ENCODE results near the gene DMGDH.
A peak's percentile ranks its signal among the peaks of the same experiment; 100 is the strongest.

DMGDH gene

GRCh38 chr5:79062436-79062835 is 7.0 kb downstream of the DMGDH start:
- DNase-seq: no peak

DNA sequence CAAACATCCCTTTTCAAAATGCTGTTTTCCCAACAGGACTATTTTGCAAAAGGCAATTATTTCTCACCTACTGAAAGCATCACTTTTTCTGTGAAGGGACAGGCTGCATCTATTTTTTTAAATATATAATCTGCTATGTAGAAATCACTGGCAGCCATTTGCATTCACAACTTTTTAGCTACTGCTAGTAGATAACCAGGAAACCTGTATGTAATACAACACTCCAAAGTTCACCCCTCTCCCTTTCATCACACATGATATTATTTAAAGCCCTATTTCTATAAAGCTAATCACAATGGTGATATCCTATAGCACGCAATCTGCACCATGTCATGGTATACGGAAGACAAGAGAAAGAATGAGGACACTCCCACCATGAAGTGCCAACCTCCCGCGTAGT is 9.8 kb downstream of the DMGDH start:
- no peak for DNase-seq

DNA sequence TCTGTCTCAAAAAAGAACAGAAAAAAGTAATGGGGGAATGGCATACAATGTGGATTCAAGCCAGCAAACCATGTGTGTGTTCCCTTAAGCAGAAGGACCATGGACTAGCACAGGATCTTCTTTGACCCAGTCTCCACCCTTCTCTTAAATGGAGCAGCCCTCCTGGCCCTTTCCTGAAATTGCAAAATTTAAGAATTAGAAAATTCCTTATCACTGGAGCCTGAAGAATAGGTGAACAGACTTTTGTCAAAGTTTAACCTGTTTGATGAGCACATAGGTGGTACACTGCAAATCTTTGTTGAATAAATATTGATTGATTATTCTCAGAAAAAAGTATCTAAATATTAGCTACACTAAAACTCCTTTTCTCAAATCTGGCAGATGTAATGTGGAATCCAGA is 12.6 kb downstream of the DMGDH start:
- DNase-seq: no peak

DNA sequence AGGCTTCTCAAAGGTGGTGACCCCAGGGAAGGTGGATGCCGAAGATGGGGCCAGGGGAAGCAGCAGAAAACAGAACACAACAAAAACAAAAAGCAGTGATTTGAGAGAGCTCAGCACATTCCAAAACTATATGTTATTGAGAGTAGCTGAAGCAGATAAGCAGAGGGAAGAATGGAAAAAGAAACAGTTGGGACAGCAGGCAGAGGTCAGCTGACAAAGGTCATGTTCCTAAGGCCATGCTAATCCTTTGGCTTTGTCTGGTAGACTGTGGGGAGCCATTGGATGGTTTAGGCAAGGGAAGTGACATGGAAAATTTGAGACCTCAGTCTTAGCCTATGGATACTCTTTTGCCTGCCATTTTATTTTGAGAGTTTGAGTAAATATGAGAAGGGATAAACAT is 14.5 kb downstream of the DMGDH start:
- no peak for DNase-seq

- DNase-seq: no peak
Measured at GRCh38 chr5:79053321-79053720, 16.2 kb downstream of the DMGDH start.

- DNase-seq: no peak
Measured at GRCh38 chr5:79050498-79050897, 19.0 kb downstream of the DMGDH start.

- no peak for DNase-seq
Measured at GRCh38 chr5:79048437-79048836, 21.0 kb downstream of the DMGDH start.

- DNase-seq: no peak
Measured at GRCh38 chr5:79047199-79047598, 22.3 kb downstream of the DMGDH start.

GRCh38 chr5:79042188-79042587 is 27.3 kb downstream of the DMGDH start:
- no peak for DNase-seq

GRCh38 chr5:79036769-79037168 is 32.7 kb downstream of the DMGDH start:
- DNase-seq: no peak

- DNase-seq: no peak
Measured at GRCh38 chr5:79035237-79035636, 34.2 kb downstream of the DMGDH start.

- no peak for DNase-seq
Measured at GRCh38 chr5:79032782-79033181, 36.7 kb downstream of the DMGDH start.

DNA sequence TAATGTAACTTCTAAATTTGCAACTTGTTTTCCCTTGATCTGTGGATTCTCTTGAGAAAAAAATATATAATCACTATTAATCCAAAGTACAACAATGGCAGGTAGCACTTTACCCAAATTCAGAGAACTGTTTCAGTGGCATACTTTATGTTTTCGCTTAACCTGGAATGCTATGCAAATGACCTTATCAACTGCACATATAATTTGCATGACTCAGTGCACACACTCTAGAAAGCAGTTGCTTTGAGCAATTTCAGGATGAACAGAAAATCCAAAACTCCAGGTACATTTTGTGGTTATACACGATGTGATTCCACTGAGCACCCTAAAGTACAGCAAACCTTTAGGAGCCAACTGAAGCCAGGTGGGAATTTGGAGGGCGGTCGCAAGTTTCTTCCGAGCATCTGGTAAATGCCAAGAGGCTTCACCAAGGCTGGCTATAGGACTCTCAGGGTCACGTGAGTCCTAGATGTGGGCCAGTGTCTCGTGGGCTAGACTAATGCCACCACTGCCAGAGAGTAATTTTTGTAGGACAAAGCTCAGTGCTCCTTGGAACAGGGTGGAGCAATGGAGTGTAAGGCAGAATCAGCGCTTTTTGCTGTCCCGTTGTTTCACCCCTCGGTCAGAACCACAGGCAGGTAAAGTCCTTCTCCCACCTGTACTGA is 37.3 kb downstream of the DMGDH start:
- DNase-seq: no peak

DNA sequence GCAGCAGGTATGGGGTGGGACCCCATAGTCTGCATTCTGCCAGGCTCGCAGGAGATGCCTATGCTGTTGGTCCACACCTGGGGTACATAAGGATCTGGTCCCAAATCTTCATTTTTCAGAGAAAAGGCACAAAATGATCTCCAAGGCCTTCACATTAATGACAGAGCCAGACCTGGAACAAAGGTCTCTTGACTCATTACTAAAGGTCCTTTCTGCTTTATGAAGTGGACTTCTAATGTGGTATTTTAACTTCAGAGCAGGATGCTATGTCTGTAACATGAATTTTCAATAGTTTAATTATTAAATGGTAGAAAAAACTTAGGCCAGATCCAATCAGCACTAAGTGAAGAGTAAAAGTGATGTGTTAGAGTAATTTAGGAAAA is 38.0 kb downstream of the DMGDH start:
- no peak for DNase-seq

- DNase-seq: no peak
Measured at GRCh38 chr5:79030663-79031484, 38.6 kb downstream of the DMGDH start.

DNA sequence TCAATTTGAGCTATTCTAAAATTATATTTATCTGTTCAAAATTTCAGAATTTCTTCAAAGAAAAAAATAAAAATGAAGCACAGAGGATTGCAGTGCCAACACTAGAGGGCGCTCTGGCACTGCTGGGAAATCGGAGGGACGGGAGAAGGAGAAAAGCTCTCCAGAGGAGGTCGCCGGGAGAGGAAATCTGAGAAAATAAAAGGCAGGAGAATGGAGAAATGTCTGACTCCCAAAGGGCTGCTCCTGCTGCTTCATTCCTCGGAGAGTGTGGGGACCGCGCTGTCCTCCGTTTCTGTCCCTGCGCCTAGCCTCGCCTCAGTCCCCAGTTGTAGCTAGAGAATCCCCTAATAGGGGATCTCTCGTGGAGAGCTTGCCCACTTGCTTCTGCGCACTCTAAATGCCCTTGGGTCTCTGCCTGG is 44.4 kb downstream of the DMGDH start:
- peak; percentile 65 to 71 for DNase-seq

DNA sequence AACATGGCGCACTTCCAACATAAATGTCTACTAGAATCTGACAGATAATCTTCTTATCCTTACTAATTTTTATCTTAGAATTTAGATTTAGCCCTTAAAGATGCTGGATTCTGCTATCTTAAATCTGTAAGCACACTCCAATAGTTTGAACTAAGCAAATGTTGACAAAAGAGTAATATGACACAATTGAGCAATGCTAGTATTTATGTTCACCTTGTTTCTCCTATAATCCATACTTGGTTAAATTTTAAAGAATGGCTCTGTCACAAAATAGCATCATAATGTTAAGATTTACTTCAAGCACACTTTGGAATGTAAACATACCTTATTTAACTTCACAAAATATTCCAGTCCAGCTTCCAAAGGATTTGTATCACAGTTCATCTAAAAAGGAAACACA is 45.5 kb downstream of the DMGDH start:
- DNase-seq: no peak

GRCh38 chr5:79023348-79023747 is 46.1 kb downstream of the DMGDH start:
- DNase-seq: no peak

DNA sequence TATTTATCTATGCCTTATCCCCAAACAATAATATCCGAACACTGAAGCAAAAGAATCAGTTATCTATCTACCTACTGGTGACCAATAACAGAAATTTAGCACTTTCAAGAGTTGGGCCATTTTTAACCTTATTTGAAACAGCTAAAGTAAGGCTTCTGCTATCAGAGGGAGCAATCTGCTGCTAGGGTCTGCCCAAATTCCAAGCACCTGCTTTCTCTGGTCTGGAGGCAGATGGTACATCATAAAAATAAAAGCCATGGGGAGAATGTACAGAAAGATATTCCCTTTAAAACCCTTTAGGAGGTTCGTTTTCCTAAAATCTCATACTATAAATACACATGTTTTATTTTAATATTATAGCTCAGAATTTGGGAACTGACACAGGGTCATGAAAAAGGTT is 46.7 kb downstream of the DMGDH start:
- no peak for DNase-seq

- DNase-seq: no peak
Measured at GRCh38 chr5:79021753-79022152, 47.7 kb downstream of the DMGDH start.

- DNase-seq: peak; percentile 45 to 53
Measured at GRCh38 chr5:79020861-79021561, 48.5 kb downstream of the DMGDH start.

GRCh38 chr5:79014631-79015030 is 54.8 kb downstream of the DMGDH start:
- no peak for DNase-seq

- no peak for DNase-seq
Measured at GRCh38 chr5:79011869-79012268, 57.6 kb downstream of the DMGDH start.

Data from stimulated activated CD4-positive, alpha-beta T cell treated with anti-CD3 and anti-CD28 coated beads, Interleukin-2, amount 100 ng/mL, for 24 hours (primary cell).